ENCODE measurements around the gene HUS1.
A peak's percentile ranks its signal among the peaks of the same experiment; 100 is the strongest.
"Not testable (repeated sequence)": the region's sequence is repeated elsewhere in the genome, so short reads cannot be mapped to it uniquely, and the experiment has no call there.

Gene HUS1

GRCh38 chr7:47947355-47947749 lies 32.1 kb downstream of the HUS1 start:
- no peak for DNase-seq
- Histone ChIP-seq H3K36me3 (replicated peaks) (no peaks in the 10 kb centered on the region), H3K27me3 (replicated peaks) (no peaks in the 10 kb centered on the region), H3K4me3 (ENCODE audit: low read depth, low read length) (no peak overlapping the region), H3K27ac (no peak overlapping the region)
- TF ChIP-seq CTCF (IDR thresholded peaks at IDR 0.05; ENCODE audit: low read depth, low read length, missing control alignments): no peak
- in situ Hi-C loops (cut with HindIII; ENCODE audit: low pct_ligation_motif_present, low sequenced_read_pairs): no loop called here

- no peaks in the 10 kb centered on the region for H3K27me3 ChIP-seq (replicated peaks)
- H3K36me3 ChIP-seq (replicated peaks): no peaks in the 10 kb centered on the region
- H3K27ac ChIP-seq: no peak overlapping the region
- no peak for TF ChIP-seq CTCF (IDR thresholded peaks at IDR 0.05; ENCODE audit: low read depth, low read length, missing control alignments)
- no peak for DNase-seq
- H3K4me3 ChIP-seq (ENCODE audit: low read depth, low read length): no peak overlapping the region
- in situ Hi-C loops (cut with HindIII; ENCODE audit: low pct_ligation_motif_present, low sequenced_read_pairs): no loop called here
These were observed 32.6 kb downstream of the HUS1 start for GRCh38 chr7:47946581-47947354.

GRCh38 chr7:47945261-47946015 lies 34.0 kb downstream of the HUS1 start:
- H3K36me3 ChIP-seq (replicated peaks): no peaks in the 10 kb centered on the region
- peak; percentile 70 for DNase-seq
- TF ChIP-seq CTCF (IDR thresholded peaks at IDR 0.05; ENCODE audit: low read depth, low read length, missing control alignments): peak; percentile 81
- in situ Hi-C loops (cut with HindIII; ENCODE audit: low pct_ligation_motif_present, low sequenced_read_pairs): no loop called here
- no peak overlapping the region for H3K27ac ChIP-seq
- H3K4me3 ChIP-seq (ENCODE audit: low read depth, low read length): no peak overlapping the region
- H3K27me3 ChIP-seq (replicated peaks): no peaks in the 10 kb centered on the region

GRCh38 chr7:47944536-47945260 lies 34.7 kb downstream of the HUS1 start:
- Histone ChIP-seq H3K27me3 (replicated peaks) (no peaks in the 10 kb centered on the region), H3K36me3 (replicated peaks) (no peaks in the 10 kb centered on the region), H3K4me3 (ENCODE audit: low read depth, low read length) (no peak overlapping the region), H3K27ac (no peak overlapping the region)
- DNase-seq: no peak
- no peak for TF ChIP-seq CTCF (IDR thresholded peaks at IDR 0.05; ENCODE audit: low read depth, low read length, missing control alignments)
- in situ Hi-C loops (cut with HindIII; ENCODE audit: low pct_ligation_motif_present, low sequenced_read_pairs): no loop called here

GRCh38 chr7:47943676-47944474 lies 35.5 kb downstream of the HUS1 start:
- H3K36me3 ChIP-seq (replicated peaks): no peaks in the 10 kb centered on the region
- no peaks in the 10 kb centered on the region for H3K27me3 ChIP-seq (replicated peaks)
- DNase-seq: no peak
- no peak overlapping the region for H3K4me3 ChIP-seq (ENCODE audit: low read depth, low read length)
- in situ Hi-C loops (cut with HindIII; ENCODE audit: low pct_ligation_motif_present, low sequenced_read_pairs): no loop called here
- TF ChIP-seq CTCF (IDR thresholded peaks at IDR 0.05; ENCODE audit: low read depth, low read length, missing control alignments): no peak
- no peak overlapping the region for H3K27ac ChIP-seq

GRCh38 chr7:47942651-47943050 lies 36.8 kb downstream of the HUS1 start:
- in situ Hi-C loops (cut with HindIII; ENCODE audit: low pct_ligation_motif_present, low sequenced_read_pairs); H3K36me3 ChIP-seq (replicated peaks); H3K4me3 ChIP-seq (ENCODE audit: low read depth, low read length); H3K27me3 ChIP-seq (replicated peaks); H3K27ac ChIP-seq; DNase-seq: not testable (repeated sequence)
